NCI-H2029 treated with DMSO at 0.1 percent for 48 hours (cell line): ENCODE data around the gene CSTB.
A peak's percentile ranks its signal among the peaks of the same experiment; 100 is the strongest.

Experiments used
- DNase-seq: peaks from one replicate; lab custom pipeline; 2025; lab: John Stamatoyannopoulos, UW

Gene CSTB

GRCh38 chr21:43789276-43790009 lies 13.3 kb upstream of the CSTB start, which contains the start of gene RRP1:
TSS of gene RRP1 (plus strand) at chr21:43789577. CDS start at chr21:43789630, 53 bp downstream.
- peak; percentile 68 for DNase-seq

- DNase-seq: no peak
Measured at GRCh38 chr21:43786807-43787440, 10.8 kb upstream of the CSTB start.

DNA sequence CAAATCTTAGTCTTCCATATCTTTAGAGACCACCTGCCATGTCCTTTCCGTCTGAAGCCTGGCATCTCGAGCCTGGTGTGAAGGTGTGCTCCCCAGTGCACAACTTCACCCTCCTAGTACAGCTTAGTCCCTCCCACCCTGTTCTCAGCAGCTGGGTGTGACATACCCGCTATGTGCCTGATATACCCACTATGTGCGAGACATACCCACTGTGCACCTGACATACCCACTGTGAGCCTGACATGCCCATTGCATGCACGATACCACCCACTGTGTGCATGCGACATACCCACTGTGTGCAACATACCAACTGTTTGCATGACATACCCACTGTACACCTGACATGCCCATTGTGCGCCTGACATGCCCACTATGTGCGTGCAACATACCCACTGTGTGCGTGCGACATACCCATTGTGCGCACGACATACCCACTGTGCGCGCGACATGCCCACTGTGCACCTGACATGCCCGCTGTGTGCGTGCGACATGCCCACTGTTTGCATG lies 10.2 kb upstream of the CSTB start:
- no peak for DNase-seq

DNA sequence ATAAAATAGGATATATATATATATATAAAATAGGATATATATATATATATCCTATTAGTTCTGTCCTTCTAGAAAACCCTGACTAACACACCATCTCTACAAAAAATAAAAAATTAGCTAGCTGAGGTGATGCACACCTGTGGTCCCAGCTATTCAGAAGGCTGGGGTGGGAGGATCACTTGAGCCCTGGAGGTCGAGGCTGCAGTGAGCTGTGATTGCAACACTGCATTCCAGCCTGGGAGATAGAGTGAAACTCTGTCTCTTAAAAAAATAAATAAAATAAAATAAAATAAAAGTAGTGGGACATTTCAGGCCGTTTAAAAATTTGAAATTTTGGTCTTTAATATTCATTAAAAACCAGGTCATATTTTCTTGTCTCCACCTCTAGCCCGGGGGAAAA lies 9.0 kb upstream of the CSTB start:
- DNase-seq: no peak

DNA sequence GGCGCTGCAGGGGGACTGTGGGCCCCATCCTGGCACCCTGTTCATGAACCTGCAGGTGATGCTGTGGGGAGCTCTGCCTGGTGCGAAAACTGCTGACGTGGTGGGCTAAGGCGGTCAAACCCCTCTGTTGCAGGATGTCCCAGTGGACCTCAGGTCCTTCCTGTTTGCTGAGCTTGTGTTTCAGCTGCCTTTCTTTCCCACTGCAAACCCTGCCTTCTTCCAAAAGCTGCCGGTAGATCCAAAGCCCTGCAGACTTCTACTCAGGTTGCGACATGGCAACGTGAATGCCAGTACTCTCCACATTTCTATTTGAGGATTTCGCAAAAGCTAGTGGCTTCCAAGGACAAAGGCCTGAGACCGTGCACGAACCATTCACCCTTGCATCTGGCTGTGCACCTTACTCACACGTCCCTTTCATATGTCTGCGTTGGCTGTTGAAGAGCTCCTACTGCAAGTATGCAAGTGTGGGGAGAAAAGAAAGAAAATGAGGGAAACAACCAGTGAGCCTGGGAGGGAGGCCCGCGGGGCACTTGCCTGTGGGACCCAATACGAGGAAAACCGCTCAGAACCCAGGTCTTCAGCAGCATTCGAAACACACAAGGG lies 7.1 kb upstream of the CSTB start:
- DNase-seq: no peak

GRCh38 chr21:43782431-43783097 lies 6.5 kb upstream of the CSTB start:
- DNase-seq: no peak

GRCh38 chr21:43781846-43782245 lies 5.7 kb upstream of the CSTB start:
- DNase-seq: no peak

- no peak for DNase-seq
Measured at GRCh38 chr21:43779660-43780059, 3.6 kb upstream of the CSTB start.

DNA sequence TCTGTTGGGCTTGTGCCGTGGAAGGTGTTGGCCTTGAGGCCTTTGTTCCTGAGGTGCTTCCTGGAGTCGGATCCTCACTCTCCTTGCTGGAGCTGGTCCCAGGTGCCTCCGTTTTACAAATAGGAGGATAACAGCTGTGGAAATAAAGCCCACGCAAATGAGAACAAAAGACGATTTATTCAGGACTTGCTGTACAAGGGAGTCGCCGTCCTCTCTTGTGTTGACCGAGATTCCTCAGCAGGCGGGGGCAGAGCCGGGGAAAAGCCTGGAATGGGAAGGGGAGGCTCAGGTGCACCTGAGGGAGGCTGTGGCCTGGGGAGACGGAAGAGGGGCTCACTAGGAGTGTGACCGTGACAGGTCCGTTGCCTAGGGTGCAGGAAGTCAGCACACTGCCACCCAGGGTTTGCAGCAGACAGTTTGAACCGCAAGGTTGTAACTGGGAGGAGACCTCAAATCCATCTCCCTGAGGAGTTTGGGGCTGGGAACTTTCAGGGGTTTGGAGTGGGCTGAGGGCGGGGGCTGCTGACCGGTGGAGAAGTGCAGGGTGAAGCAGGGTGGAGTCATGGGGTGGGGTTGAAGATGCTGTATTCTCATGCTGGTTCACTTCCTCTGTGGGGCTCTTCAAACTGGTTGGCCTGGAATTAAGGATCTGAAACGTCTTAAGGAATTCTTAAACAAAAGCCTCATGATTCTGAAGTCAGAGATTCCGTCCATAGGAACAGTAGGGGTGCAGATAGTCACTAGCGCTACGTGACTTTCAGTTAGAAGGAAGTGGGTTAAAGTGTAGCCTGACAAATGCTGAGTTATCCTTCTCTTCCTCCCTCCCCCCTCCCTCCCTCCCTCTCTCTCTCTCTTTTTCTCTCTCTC lies 2.6 kb upstream of the CSTB start:
- DNase-seq: no peak

GRCh38 chr21:43777953-43778352 lies 1.8 kb upstream of the CSTB start:
- DNase-seq: no peak

GRCh38 chr21:43775190-43775589 lies 918 bp downstream of the CSTB start:
- no peak for DNase-seq

DNA sequence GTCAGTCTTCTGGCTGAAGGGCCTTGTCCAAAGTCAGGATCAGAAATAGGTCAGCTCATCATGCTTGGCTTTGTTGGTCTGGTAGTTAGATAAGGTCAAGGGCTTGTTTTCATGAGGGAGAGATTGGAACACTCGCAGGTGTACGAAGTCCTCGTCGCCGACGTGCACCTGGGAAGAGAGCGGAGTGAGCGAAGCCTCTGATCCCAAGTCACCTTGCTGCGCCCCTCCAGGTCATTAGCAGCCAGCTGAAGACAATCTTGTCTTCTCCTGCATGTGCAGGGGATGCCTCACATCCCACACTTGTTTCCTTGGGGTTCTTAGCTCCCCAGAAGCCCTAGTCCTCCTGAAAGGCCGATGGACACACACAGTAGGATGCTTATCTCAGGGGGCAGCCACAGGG lies 1.9 kb downstream of the CSTB start:
- no peak for DNase-seq

GRCh38 chr21:43772425-43772821 lies 3.7 kb downstream of the CSTB start:
- no peak for DNase-seq

DNA sequence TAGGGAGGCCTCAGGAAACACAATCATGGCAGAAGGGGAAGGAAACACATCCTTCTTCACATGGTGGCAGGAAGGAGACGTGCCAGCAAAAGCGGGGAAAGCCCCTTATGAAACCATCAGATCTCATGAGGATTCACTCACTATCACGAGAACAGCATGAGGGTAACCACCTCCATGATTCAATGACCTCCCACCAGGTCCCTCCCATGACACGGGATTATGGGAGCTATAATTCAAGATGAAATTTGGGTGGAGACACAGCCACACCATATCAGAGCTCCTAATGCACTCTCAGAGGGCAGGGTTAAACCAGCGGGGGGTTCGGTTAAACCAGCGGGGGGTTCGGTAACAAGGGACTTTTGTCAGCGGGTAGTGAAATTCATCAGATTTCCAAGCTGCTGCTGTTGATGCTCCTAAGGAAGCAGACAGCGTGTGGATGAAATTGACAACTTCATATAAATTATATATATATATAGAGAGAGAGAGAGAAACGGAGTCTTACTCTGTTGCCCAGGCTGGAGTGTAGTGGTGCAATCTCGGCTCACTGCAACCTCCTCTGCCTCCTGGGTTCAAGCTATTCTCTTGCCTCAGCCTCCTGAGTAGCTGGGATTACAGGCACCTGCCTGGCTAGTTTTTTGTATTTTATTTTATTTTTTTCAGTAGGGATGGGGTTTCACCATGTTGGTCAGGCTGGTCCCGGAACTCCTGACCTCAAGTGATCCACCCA lies 4.2 kb downstream of the CSTB start:
- DNase-seq: no peak

DNA sequence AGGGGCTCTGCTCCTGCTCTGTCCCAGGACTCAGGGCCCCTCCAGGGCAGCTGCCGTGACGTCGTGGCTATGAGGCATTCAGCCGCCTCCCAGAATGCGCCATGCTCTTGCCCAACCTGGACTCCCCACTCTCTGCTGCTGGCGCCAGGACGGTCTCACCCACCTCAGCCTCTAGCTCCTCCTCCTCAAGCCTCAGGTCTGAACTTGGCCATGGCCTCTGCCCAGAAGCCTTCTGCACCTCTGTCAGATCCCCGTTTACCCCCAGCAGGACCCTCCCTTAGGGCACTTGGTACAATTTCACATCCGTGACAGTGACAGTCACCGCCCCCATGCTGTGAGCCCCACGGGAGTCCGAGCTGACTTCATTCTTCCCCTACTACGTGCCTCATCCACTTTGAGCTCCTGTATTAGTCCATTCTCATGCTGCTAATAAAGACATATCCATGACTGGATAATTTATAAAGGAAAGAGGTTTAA lies 4.9 kb downstream of the CSTB start:
- no peak for DNase-seq

DNA sequence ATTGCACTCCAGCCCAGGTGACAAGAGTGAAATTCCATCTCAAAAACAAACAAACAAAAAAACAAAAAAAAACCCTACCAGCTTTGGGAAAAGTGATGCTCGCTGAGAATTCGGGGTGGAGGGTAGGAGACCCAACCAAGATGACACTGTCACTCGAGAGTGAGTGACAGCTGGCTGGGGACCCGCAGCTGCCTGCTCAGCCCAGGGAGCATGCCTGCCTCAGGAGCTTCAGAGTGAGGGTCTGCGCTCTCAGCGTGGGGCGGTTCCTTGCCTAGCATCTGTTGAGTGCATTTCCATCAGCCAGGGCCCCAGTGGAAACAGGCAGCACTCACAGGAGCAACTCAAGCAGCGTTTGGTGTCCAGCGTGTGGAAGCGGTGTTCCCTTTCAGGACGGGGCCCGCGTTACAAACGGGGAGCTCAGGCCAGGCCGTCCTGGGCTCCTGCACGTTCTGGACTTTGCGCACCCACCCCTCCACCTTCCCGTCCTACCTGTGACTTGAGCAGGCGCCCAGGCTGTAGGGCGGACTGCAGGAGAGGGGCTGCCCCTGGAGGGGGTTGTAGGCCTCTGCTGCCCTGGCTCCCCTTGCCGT lies 5.9 kb downstream of the CSTB start:
- no peak for DNase-seq

DNA sequence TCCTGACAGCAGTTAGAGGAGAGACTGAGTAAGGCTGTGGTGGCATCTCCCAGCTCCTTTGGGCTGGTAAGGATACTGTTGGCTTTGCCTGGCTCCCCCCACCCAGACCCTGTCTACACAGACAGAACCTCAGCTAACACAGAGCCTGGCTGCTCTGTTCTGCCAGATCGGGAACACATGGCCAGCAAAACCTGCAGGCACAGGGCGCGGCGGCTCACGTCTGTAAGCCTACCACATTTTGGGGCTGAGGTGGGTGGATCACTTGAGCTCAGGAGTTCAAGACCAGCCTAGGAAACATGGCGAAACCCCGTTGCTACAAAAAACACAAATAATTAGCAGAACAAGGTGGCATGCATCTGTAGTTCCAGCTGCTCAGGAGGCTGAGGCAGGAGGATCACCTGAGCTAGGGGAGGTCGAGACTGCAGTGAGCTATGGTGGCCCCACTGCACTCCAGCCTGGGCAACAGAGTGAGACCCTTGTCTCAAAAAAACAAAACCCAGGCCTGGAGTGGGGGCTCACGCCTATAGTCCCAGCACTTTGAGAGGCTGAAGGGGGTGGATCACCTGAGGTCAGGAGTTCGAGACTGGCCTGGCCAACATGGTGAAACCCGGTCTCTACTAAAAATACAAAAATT lies 6.7 kb downstream of the CSTB start:
- DNase-seq: no peak

DNA sequence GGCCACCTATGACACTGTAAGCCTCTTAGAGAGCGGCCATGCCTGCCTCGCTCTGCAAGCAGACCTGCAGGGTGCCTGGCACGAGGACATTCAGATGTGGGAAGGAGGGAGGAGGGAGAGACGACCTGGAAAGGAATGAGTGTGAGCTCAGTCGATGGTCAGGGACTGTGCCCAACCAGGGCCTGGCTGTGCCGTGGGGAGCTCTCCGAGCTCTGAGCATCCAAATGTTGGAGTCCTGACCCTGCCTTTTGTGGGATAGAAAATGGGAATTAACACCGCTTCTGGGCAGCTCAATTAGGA lies 7.3 kb downstream of the CSTB start:
- DNase-seq: no peak

GRCh38 chr21:43767984-43768867 lies 7.9 kb downstream of the CSTB start:
- no peak for DNase-seq
